IMR-90 (cell line): Measurements from ENCODE around the gene PITPNM3.

ENCODE experiments used
- BHLHE40 ChIP-seq: fragments of 150-350 bp; IDR thresholded peaks from 2 replicates; pipeline ENCODE4 v1.6.1; 2016; ENCODE audit warnings: mild to moderate bottlenecking, low read depth, low read length
- CTCF ChIP-seq: conservative IDR thresholded peaks from 2 replicates; pipeline ENCODE4 v1.5.1; 2012; ENCODE audit warnings: mild to moderate bottlenecking, low read depth, low read length, improper control_type of control experiment
- MXI1 ChIP-seq: IDR thresholded peaks from 2 replicates; pipeline ENCODE4 v1.6.1; 2012; ENCODE audit warnings: low read depth, mild to moderate bottlenecking, low read length, moderate library complexity, borderline replicate concordance
- POLR2A ChIP-seq: IDR thresholded peaks from 2 replicates; pipeline ENCODE4 v1.6.1; 2012; ENCODE audit warnings: mild to moderate bottlenecking, low read depth, low read length
- RFX5 ChIP-seq: IDR thresholded peaks from 2 replicates; pipeline ENCODE4 v1.8.0; 2012; ENCODE audit warnings: low read depth, mild to moderate bottlenecking, low read length, moderate library complexity
- SMC3 ChIP-seq: fragments of 150-350 bp; IDR thresholded peaks from 2 replicates; pipeline ENCODE4 v1.6.1; 2016; ENCODE audit warnings: low read depth, mild to moderate bottlenecking, antibody characterized with exemption, low read length, moderate library complexity

DNA sequence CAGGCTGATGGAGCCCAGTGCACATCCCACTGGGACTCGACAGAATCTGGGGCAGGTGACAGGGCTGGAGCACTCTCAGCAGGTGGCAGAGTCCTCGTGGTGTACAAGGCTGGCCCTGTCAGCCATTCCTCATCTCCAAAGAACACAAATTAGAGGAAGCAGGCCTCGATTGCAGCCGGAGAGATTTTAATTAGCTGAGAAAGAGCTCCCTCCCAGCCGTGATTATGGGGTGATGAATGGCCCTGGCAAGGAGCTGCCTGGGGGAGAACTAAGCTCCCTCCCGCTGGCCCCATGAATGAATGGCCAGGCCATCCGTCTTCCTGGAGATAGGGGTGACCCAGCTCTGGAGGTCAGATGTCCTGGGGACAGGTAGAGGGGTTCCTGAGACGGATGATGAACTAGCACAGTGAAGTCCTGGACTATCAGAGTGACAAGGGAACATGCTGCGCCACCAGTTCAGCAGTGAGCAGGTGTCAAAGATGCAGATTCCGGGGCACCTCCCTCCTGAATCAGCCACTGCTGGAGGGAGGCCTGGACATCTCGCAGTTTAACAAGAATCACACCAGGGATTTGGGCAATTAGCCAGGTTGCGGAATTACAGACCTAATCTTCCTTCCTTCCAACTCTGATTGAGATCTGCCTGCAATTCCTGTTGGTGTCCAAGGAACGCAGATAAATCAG lies 76.6 kb downstream of the PITPNM3 start:
- no peak for TF ChIP-seq CTCF
- TF ChIP-seq RFX5 = no peak
- TF ChIP-seq POLR2A = no peak
- no peak for TF ChIP-seq SMC3
- TF ChIP-seq MXI1 = no peak
- no peak for TF ChIP-seq BHLHE40
